NCI-H524 treated with DMSO at 0.1 percent for 48 hours (cell line): ENCODE results near the gene MBTPS1.
A peak's percentile ranks its signal among the peaks of the same experiment; 100 is the strongest.

Source experiments
- DNase-seq: peaks from one replicate; lab custom pipeline; 2025; lab: John Stamatoyannopoulos, UW

MBTPS1 gene

DNA sequence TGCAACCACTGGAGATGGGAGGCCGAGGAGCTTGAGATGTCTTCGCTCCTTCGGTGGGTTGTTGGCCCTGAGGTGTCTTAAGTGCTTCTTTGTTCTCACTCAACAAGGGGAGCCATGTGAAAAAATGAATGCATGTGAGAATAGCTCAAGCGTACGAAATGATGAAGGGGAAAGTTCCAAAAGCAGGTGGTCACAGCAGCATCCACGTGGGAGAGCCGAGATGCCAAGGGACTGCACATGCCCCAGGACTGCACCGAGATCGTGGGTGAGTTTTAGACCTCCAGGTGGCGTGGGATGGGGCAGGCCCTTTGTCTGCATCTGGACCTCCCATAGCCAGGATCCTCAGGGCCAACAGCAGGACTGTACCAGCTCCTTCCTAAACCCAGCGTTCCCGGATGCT lies 82.2 kb downstream of the MBTPS1 start:
- DNase-seq, result no peak

DNA sequence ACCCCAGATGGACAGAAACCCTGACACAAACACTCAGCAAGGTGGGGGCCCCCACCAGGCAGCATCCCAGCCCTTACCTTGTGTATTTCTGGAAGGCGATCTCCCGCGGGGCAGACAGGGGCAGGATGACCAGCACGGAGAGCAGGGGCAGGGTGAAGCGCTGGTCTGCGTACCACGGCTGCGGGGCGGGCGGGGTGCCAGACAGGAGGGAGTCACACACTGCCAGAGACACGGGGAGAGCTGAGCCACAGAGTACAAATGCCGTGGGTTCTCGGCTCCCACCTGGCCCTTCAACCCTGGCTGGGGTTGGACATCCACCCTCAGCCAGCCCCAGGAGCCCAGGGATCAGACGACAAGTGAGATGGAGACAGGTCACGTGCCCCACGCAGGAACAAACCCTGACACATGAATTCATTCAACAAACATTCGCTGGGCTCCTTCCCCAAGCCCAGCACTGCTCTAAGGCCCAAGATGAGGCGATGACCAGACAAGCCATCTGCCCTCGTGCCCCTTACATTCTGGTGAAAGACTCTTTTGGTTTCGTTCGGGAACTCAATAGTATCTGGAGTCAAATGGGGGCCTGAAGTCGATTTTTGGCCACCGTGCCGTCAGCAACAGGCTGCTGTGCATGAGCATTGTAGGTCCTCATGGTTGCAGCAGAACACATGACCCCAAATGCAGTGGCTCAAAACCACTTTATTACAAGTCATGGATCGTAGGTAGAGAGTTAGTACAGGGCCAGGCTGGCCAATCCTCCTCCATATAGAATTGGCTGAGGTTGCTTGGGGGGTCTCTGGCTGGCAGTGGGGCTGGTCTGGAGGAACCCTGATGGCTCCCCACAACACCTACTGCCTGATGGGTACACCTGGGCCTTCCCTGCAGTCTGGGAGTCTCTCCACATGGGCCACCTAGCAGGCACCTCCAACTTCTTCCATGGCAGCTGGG lies 83.2 kb downstream of the MBTPS1 start:
- DNase-seq, result no peak

- peak; percentile 75 for DNase-seq
These were observed 84.1 kb downstream of the MBTPS1 start for GRCh38 chr16:84032458-84033178.

DNA sequence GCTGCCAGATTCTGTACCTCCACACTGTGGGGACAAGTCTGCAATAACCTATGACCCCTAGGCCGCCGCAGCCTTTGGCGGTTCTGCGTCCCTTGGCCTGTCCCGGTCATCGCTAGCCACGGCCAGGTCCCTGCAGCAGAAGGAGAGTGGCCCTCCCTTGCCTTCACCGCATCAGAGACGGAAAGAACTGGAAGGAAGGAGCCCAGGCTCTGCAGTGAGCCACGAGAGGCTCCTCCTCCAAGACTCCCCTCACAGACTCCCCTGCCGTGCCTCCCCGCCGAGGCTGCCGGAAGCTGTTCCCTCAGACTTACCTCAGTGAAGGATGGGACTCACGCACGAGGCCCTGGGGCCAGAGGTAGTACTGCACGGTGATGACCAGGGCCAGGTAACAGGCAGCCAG lies 85.2 kb downstream of the MBTPS1 start:
- no peak for DNase-seq

DNA sequence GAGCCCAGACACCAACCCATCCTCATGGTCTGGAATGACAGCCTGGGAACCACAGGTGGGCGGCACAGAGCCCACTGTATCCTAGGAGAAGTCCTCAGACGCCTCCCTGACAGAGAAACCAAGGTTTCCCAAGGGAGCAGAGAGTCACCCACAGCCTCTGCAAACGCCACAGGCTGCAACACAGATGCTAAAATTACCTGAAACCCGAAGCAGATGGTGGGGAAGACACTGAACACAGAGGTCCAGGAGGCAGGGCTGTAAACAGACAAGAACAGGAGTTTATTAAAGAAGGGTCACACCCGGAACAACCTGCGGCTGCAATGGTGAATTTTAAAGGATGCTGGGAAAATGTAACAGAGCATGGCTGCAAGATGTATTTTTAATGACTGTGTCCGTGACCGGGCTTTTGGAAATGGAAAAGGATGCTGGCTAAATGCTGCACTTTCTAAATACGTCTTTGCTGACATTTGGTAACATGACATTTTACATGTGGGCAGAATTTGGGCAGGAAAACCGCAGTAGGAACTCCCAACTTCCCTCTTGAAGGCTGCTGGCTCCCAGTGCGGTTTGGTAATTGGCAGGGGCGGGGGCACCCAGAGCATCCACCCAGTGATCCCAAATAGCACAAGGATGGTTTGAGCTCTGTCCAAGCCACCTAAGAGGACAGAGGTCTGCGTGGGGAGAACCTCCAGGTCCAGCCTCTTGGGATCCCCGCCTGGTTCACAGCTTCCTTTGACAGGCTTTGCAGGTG lies 87.3 kb downstream of the MBTPS1 start:
- peak; percentile 59 for DNase-seq

- DNase-seq, result peak; percentile 84
These were observed 89.1 kb downstream of the MBTPS1 start for GRCh38 chr16:84027625-84028024.

- DNase-seq, result no peak
These were observed 90.1 kb downstream of the MBTPS1 start for GRCh38 chr16:84026606-84027005.

- DNase-seq, result no peak
These were observed 91.9 kb downstream of the MBTPS1 start for GRCh38 chr16:84024854-84025253.

DNA sequence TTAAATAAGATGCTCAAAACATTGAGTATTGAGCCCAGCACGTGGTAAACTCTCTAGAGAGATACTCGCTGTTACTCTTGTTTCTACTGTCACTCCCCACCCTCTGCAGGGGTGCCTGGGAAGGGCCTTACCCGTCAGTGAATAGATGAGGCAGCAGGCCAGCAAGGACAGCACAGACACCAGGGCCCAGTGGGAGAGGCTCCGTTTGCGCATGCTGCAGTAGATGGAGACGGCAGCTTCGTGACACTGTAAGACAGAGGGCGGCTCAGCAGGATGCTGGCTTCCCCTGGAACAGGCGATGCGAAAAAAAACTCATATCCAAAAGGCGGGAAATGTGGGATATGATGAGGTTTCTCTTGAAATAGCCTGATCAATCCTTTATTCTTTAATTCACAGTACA lies 94.1 kb downstream of the MBTPS1 start:
- DNase-seq, result no peak

- DNase-seq, result no peak
These were observed 95.3 kb downstream of the MBTPS1 start for GRCh38 chr16:84021488-84021887.

- DNase-seq, result no peak
These were observed 96.4 kb downstream of the MBTPS1 start for GRCh38 chr16:84020353-84020752.

DNA sequence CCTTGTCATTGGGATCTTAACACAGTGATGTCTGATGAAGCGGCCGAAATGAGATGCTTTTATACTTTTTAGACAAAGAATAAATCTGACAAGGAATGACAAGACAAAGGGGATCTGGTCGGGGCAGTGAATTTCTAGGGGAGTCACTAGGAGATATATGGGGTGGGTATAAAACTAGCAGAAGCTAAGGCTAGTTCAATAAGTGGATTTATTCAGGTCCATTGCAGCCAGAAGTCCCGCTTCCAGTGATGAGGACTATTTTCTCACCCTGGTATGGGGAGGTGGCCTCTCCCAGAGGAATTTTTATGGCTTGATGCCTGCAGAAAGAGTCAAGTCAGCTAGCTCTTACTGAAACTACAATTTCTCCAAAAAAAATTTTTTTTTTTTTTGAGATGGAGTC lies 98.0 kb downstream of the MBTPS1 start:
- DNase-seq, result no peak

DNA sequence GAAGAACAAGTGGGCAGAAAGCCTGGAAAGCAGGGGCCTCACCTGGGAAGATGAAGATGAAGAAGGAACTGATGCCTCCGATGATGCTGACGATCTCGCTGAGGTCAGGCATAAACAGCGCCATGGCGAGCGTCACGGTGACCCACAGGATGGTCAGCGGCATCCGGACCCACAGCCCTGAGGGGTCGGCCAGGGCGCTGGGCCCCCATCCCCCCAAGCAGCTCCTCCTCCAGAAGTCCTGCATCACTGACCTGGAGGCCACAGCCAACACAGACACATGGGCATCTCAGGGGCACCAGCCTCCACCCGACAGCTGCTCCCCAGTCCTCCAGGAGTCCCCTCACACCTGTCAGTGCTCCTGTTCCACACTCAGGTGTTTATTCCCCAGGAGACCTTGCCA lies 100.3 kb downstream of the MBTPS1 start:
- DNase-seq, result no peak

DNA sequence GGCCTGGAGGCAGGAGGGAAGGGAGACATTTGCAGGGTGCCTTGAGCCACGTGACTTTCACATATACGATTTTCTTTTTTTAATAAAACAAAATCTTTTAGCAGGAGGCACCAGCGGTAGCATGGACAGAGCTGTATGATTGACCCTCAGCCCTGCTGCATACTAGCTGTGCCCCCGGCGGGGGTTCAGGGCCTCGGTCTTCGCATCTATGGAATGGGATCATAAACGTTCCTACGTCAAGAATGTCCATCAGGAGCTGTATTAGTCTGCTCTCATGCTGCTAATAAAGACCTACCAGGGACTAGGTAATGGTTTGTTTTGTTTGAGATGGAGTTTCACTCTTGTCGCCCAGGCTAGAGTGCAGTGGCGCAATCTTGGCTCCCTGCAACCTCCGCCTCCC lies 101.3 kb downstream of the MBTPS1 start:
- no peak for DNase-seq

DNA sequence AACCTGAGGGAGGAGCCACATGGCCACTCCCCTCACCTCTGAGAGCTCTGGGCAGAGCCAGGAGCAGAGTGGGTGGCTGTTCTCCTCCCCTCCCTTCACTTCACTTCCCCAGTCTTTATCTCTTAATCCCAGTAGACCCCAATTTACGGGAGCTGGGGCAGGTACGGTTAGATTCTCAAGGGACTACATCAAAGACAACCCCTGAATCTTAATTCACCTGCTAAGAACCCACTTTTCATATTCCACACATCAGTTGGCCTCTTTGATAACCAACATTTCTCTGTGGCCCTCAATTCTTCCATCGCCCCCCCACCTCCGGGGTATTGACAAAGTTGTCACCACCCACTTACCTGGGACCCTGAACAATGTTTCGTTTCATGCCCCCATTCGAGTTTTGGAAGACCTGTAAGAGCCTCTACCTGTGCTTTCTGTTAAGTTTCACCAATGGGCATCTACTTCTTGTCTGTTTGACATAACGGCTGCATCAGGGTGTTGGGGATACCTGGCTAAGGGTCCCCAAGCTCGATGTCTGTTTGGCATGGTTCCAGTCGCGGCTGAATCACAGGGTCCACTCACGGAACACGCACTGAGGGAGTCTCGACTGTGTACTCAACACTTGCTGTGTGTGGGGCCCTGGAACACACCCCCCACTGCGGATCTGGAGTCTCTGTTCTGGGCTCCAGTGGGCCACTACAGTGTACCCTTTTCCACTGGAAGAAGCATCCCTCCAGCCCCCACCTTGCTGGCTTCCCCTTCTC lies 102.0 kb downstream of the MBTPS1 start:
- DNase-seq, result no peak

DNA sequence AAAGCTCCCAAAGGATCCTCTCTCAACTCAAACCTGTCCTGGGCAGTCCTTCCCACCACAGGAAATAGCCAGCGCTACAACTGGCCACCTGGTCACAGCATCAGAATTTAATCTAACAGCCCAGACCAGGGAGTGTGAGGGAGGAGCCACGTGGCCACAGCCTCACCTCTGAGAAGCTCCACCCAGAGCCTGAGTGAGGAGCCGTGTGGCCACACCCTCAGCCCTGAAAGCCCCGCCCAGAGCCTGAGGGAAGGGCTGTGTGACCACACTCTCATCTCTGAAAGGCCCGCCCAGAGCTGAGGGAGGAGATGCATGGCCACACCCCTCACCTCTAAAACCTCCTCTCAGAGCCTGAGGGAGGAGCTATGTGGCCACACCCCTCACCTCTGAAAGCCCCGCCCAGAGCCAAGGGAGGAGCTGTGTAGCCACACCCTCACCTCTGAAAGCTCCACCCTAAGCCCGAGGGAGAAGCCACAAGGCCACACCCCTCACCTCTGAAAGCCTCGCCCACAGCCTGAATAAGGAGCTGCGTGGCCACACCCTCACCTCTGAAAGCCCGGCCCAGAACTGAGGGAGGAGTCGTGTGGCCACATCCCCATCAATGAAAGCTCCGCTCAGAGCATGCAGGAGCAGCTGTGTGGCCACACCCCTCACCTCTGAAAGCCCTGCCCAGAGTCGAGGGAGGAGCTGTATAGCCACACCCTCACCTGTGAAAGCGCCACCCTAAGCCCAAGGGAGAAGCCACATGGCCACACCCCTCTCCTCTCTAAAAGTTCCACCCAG lies 102.8 kb downstream of the MBTPS1 start:
- DNase-seq, result peak; percentile 9

GRCh38 chr16:84009282-84009681 lies 107.5 kb downstream of the MBTPS1 start:
- no peak for DNase-seq

DNA sequence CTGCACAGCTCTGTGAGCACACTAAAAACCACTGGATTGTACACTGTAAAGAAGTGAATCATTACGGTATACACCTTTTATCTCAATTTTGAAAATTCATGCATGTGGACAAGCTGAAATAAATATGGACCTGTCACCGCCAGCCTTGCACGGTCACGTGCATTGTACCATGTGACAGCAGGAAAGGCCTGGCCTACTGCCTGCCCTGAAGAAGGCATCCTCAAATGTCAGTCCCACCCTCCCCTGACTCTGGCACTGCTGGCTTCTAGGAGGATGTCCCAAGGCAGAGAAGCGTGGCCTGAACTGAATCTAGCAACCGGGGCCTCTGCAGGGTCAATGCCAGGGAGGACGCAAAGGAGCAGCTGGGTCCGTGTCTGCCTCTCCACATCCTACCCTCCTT lies 108.8 kb downstream of the MBTPS1 start:
- no peak for DNase-seq

DNA sequence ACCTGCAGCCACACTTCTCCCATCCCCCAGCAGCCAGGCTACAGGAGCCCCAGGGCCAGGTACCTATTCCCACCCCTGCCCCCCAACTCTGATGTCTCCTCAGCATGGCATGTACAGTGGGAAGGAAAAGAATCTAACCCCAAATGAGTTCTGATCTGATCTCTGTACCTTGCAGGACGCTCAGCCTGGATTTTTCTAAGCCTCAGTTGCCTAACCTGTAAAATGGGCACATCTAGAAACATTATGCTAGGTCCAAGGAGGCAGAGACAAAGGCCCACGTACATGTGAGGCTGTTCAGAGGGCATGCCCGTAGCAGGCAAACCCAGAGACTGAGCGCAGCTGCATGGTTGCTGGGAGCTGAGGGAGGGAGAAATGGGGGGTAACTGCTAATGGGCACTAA lies 109.2 kb downstream of the MBTPS1 start:
- no peak for DNase-seq

- DNase-seq, result peak; percentile 15
These were observed 111.4 kb downstream of the MBTPS1 start for GRCh38 chr16:84005391-84005790.

DNA sequence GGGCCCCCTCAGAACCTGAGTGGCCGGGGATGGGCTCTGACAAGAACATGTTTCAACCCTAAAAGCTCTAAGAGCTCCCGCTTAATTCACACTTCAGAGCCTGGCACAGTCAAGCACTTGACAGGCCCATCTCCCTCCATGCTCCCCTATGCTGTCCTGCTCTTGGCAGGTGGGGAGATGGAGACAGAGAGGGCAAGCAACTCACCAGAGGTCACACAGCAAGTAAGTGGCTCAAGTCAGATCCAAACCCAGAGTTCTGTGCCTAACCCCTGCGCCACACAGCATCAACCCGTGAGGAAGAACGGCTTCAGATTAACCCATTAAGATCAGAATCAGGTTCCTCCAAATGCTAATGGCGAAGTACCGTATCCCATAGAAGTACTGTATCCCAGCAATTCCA lies 112.3 kb downstream of the MBTPS1 start:
- DNase-seq, result no peak
